Measurements from ENCODE around the gene REEP2. TPM values are rescaled to one million over a fixed set of nuclear protein-coding genes. Genes with fewer than 3 reads are reported as not detected.

The REEP2 gene
- total and polyA plus RNA-seq, 4 donors, result 0.29 to 1.1 (median 0.91) TPM

- no peak for TF ChIP-seq CTCF (IDR thresholded peaks at IDR 0.05; ENCODE audit: control extremely low read depth, extremely low read depth)
- Histone ChIP-seq H3K9me3 (ENCODE audit: control insufficient read depth in 4 of 4, insufficient read depth in 3 of 4, low read length in 3 of 4) (no peaks in the 10 kb centered on the region), H3K36me3 (ENCODE audit: control insufficient read depth in 4 of 4, insufficient read depth in 4 of 4, low read length in 4 of 4) (no peaks in the 10 kb centered on the region), H3K4me3 (no peak overlapping the region), H3K27ac (ENCODE audit: low read depth in 1 of 2, low read length in 1 of 2) (no peak overlapping the region), H3K27me3 (ENCODE audit: control insufficient read depth in 3 of 3, insufficient read depth in 3 of 3, low read length in 2 of 3) (no peaks in the 10 kb centered on the region), H3K9ac (ENCODE audit: insufficient read depth in 1 of 2, low read length in 2 of 2) (no peak overlapping the region), H3K4me1 (ENCODE audit: control insufficient read depth in 5 of 5, insufficient read depth in 5 of 5, low read length in 5 of 5) (peaks cover 3 to 21% (median 12%) of the 10 kb centered on the region in 5 donors)
- WGBS, 2 donors, result 50 to 68% methylated on average over 11 of the region's 11 CpGs
- DNase-seq (no peak), ATAC-seq (ENCODE audit: insufficient read depth, low FRiP score) (no peak)
Observed at GRCh38 chr5:138459311-138459933, 20.6 kb downstream of the REEP2 start.

- H3K27ac ChIP-seq (ENCODE audit: low read depth in 1 of 2, low read length in 1 of 2), result no peak overlapping the region
- WGBS, 2 donors, result 87 to 100% methylated on average over 4 of the region's 4 CpGs
- no peaks in the 10 kb centered on the region for H3K27me3 ChIP-seq (ENCODE audit: control insufficient read depth in 3 of 3, insufficient read depth in 3 of 3, low read length in 2 of 3)
- H3K4me1 ChIP-seq (ENCODE audit: control insufficient read depth in 5 of 5, insufficient read depth in 5 of 5, low read length in 5 of 5), result peaks cover 3 to 21% (median 12%) of the 10 kb centered on the region in 5 donors
- ATAC-seq (ENCODE audit: insufficient read depth, low FRiP score) (no peak), DNase-seq (no peak)
- H3K4me3 ChIP-seq, result no peak overlapping the region
- no peak for TF ChIP-seq CTCF (IDR thresholded peaks at IDR 0.05; ENCODE audit: control extremely low read depth, extremely low read depth)
- H3K36me3 ChIP-seq (ENCODE audit: control insufficient read depth in 4 of 4, insufficient read depth in 4 of 4, low read length in 4 of 4), result no peaks in the 10 kb centered on the region
- no peak overlapping the region for H3K9ac ChIP-seq (ENCODE audit: insufficient read depth in 1 of 2, low read length in 2 of 2)
- H3K9me3 ChIP-seq (ENCODE audit: control insufficient read depth in 4 of 4, insufficient read depth in 3 of 4, low read length in 3 of 4), result no peaks in the 10 kb centered on the region
Observed at GRCh38 chr5:138460032-138460693, 21.3 kb downstream of the REEP2 start.

GRCh38 chr5:138461343-138462125 is 22.7 kb downstream of the REEP2 start:
- Histone ChIP-seq H3K27ac (ENCODE audit: low read depth in 1 of 2, low read length in 1 of 2) (no peak overlapping the region), H3K4me1 (ENCODE audit: control insufficient read depth in 5 of 5, insufficient read depth in 5 of 5, low read length in 5 of 5) (peaks cover 3 to 31% (median 12%) of the 10 kb centered on the region in 5 donors), H3K9ac (ENCODE audit: insufficient read depth in 1 of 2, low read length in 2 of 2) (no peak overlapping the region), H3K36me3 (ENCODE audit: control insufficient read depth in 4 of 4, insufficient read depth in 4 of 4, low read length in 4 of 4) (no peaks in the 10 kb centered on the region), H3K9me3 (ENCODE audit: control insufficient read depth in 4 of 4, insufficient read depth in 3 of 4, low read length in 3 of 4) (no peaks in the 10 kb centered on the region), H3K4me3 (no peak overlapping the region), H3K27me3 (ENCODE audit: control insufficient read depth in 3 of 3, insufficient read depth in 3 of 3, low read length in 2 of 3) (no peaks in the 10 kb centered on the region)
- TF ChIP-seq CTCF (IDR thresholded peaks at IDR 0.05; ENCODE audit: control extremely low read depth, extremely low read depth), result no peak
- DNase-seq (no peak), ATAC-seq (ENCODE audit: insufficient read depth, low FRiP score) (no peak)
- WGBS, 2 donors, result 78 to 91% methylated on average over 11 of the region's 11 CpGs

Measured in lung (tissue), 12 donors.